GM10847 (cell line): Measurements from ENCODE around the gene CEBPA.

ENCODE experiments used
- POLR2A ChIP-seq: IDR thresholded peaks from 2 replicates; pipeline ENCODE4 v1.6.1; 2011; ENCODE audit not compliant: insufficient read length; ENCODE audit errors: extremely low read depth

The CEBPA gene

GRCh38 chr19:33285441-33285927 is 16.9 kb downstream of the CEBPA start:
- no peak for TF ChIP-seq POLR2A

- TF ChIP-seq POLR2A, result no peak
Observed at GRCh38 chr19:33284756-33285155, 17.6 kb downstream of the CEBPA start.

GRCh38 chr19:33284146-33284643 is 18.1 kb downstream of the CEBPA start:
- no peak for TF ChIP-seq POLR2A

- no peak for TF ChIP-seq POLR2A
Observed at GRCh38 chr19:33283589-33283988, 18.7 kb downstream of the CEBPA start.

- no peak for TF ChIP-seq POLR2A
Observed at GRCh38 chr19:33282036-33282671, 20.2 kb downstream of the CEBPA start.

GRCh38 chr19:33281296-33281926 is 20.9 kb downstream of the CEBPA start:
- no peak for TF ChIP-seq POLR2A

DNA sequence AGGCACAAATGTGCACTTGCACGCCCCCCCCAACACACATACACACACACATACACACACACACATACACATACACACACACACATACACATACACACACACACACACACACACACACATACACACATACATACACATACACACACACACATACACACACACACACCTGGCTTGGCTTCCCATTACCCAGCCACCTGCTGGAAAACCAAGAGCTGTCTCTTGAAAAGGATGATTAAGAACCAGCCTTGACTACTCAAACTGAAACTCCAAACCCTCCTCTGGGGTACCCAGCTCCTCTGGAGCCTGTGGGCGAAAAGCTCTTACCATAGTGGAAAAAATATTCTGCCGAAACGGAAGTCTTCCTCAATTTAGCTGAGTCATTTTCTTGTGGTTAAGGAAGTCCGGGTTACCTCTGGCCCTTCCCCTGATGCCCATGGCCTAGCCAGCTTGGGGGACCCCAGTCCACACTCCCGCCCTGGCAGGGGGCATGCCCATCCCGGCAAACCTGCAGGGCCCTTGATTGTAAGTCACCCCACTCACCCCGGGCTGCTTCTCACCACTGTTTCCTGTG is 21.9 kb downstream of the CEBPA start:
- no peak for TF ChIP-seq POLR2A

DNA sequence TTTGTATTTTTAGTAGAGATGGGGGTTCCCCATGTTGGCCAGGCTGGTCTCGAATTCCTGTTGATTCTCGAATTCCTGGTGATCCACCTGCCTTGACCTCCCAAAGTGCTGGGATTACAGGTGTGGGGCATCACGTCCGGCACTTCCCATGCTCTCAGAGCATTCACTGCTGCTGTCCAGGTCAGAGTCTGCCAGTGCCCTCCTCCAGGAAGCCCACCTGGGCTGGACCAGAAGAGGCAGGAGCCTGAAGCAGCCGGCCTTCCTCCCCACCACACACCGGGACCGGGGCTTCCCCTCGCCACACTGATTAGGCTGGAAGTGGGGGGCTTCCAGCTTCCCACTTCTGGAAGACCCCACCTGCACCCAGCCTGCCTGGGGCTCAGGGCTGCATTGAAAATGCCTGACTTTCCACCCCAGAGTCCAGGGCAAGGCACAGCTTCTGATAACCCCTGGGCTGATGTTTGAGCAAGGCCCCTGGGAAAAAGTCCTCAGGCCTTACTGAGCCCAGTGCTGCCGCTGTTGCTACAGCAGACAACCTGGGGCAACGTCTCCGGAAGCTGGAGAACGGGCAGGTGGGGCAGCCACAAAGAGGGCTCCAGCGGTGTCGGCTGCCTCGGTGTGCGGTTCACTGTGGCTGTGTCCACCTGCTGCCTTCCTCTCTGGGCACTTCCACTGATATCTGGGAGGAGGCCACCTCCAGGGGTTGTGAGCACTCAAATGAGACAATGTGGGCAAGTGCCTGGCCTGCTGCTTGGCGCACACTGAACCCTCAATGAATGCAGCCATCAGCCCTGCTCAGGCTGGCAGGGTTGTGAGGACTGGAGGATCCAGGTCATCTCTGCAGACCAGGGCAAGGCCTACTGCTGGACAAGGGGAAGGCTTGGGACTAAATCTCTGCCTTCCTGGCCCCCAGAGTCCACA is 22.6 kb downstream of the CEBPA start:
- no peak for TF ChIP-seq POLR2A

- TF ChIP-seq POLR2A, result no peak
Observed at GRCh38 chr19:33278403-33279269, 23.7 kb downstream of the CEBPA start.

DNA sequence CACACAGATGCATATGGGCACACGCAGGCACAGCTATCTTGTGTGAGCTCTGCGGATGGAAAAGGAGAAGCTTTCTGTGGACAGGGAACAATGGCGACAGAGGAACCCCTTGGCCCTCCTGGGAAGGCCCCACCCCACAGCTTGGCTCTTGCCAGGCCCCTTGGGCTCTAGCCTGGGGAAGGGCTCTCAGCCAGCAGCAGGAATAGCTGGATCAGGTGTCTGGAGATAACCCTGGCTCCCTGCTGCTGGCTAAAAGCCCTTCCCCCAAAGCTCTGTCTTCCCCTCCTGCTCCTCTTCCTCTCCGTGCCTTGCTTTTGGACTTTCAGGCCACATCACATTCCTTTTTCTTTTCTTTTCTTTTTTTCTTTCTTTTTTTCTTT is 24.3 kb downstream of the CEBPA start:
- no peak for TF ChIP-seq POLR2A

DNA sequence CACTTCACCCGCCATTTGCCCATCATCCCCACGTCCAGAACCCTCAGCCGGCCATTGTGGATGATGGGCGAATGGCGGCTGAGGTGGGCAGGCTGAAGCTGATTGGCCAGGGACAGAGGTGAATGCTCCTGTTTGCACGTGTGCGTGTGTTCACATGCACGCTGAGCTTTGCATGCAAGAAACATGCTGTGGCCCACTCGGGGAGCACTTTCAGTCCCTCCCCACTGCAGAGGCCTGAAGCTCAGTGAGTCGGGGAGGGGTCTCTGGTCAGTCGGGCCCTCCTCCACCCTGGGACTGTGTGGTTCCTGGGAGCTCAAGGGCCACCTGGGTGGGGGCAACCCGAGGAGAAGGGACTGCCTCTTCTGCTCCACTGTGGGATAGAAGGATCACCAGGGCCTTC is 24.9 kb downstream of the CEBPA start:
- TF ChIP-seq POLR2A, result no peak

GRCh38 chr19:33275933-33276619 is 26.3 kb downstream of the CEBPA start:
- no peak for TF ChIP-seq POLR2A

DNA sequence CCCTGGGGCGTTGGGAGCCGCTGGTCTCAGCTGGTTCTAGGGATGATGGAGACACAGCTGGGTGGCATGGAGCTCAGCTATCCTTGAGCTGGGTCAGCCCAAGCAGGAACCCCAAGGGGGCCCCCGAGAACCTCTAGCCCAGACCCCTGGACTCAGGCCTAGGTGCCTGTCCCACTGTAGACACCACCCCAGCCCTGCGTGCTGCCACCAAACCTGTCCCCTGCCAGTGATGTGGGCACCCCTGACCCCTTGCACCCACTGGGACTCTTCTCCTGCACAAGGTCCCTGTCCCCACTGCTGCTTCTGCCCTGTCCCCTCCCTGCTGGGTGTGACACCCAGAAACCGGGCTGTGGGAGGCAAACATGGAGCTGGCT is 26.8 kb downstream of the CEBPA start:
- no peak for TF ChIP-seq POLR2A
